Measurements from ENCODE around the gene FAM78A. TPM values are rescaled to one million over a fixed set of nuclear protein-coding genes. Genes with fewer than 3 reads are reported as not detected.
"Not testable (repeated sequence)": the region's sequence is repeated elsewhere in the genome, so short reads cannot be mapped to it uniquely, and the experiment has no call there.

FAM78A gene
- total RNA-seq, 1 experiment from 2014 or later, result 0.40 TPM

- peaks cover 8% of the 10 kb centered on the region for H3K9me3 Mint-ChIP-seq (ENCODE audit: unreplicated experiment)
- CTCF ChIA-PET, result interaction anchor here (0.9 to 2.5 kb wide), 4 partner anchors 35 to 122 kb away, joined by 3 to 7 read pairs (median 4); no protein-coding TSS in a partner anchor
- BruUV-seq (replicated peaks), result no TSS peak
- TF ChIP-seq CTCF (IDR thresholded peaks at IDR 0.05; ENCODE audit: unreplicated experiment), result no peak
- H3K27ac Mint-ChIP-seq (ENCODE audit: low read depth, unreplicated experiment), result no peak overlapping the region
- no peak overlapping the region for H3K4me3 Mint-ChIP-seq (ENCODE audit: unreplicated experiment)
- no peaks in the 10 kb centered on the region for H3K4me1 Mint-ChIP-seq (ENCODE audit: insufficient read depth, unreplicated experiment)
- H3K27me3 Mint-ChIP-seq (ENCODE audit: insufficient read depth, unreplicated experiment), result no peaks in the 10 kb centered on the region
- no peak for DNase-seq (ENCODE audit: unreplicated experiment)
- peaks cover 40% of the 10 kb centered on the region for H3K36me3 Mint-ChIP-seq (ENCODE audit: insufficient read depth, unreplicated experiment)
- POLR2A ChIA-PET, result no interaction called here
- intact Hi-C loops (cut with micrococcal nuclease), result no loop called here
Observed at GRCh38 chr9:131214876-131215275, 61.4 kb downstream of the FAM78A start.

- Mint-ChIP-seq H3K27ac (ENCODE audit: low read depth, unreplicated experiment) (no peak overlapping the region), H3K4me1 (ENCODE audit: insufficient read depth, unreplicated experiment) (no peaks in the 10 kb centered on the region), H3K36me3 (ENCODE audit: insufficient read depth, unreplicated experiment) (peaks cover 40% of the 10 kb centered on the region), H3K4me3 (ENCODE audit: unreplicated experiment) (no peak overlapping the region), H3K27me3 (ENCODE audit: insufficient read depth, unreplicated experiment) (no peaks in the 10 kb centered on the region), H3K9me3 (ENCODE audit: unreplicated experiment) (peaks cover 8% of the 10 kb centered on the region)
- no peak for TF ChIP-seq CTCF (IDR thresholded peaks at IDR 0.05; ENCODE audit: unreplicated experiment)
- DNase-seq (ENCODE audit: unreplicated experiment), result no peak
- BruUV-seq (replicated peaks), result no TSS peak
- CTCF ChIA-PET, result interaction anchor here (0.9 to 2.5 kb wide), 3 partner anchors 35 to 123 kb away, joined by 4 to 7 read pairs (median 4); no protein-coding TSS in a partner anchor
- intact Hi-C loops (cut with micrococcal nuclease), result no loop called here
- POLR2A ChIA-PET, result no interaction called here
Observed at GRCh38 chr9:131214286-131214856, 61.9 kb downstream of the FAM78A start.

- H3K27me3 Mint-ChIP-seq (ENCODE audit: insufficient read depth, unreplicated experiment); DNase-seq (ENCODE audit: unreplicated experiment); POLR2A ChIA-PET; H3K4me1 Mint-ChIP-seq (ENCODE audit: insufficient read depth, unreplicated experiment); H3K9me3 Mint-ChIP-seq (ENCODE audit: unreplicated experiment); intact Hi-C loops (cut with micrococcal nuclease); H3K4me3 Mint-ChIP-seq (ENCODE audit: unreplicated experiment); BruUV-seq (replicated peaks); H3K27ac Mint-ChIP-seq (ENCODE audit: low read depth, unreplicated experiment): not testable (repeated sequence)
- CTCF ChIA-PET, result interaction anchor here (0.6 to 1.3 kb wide), 2 partner anchors 34 to 211 kb away, joined by 3 to 4 read pairs; no protein-coding TSS in a partner anchor
- peaks cover 53% of the 10 kb centered on the region for H3K36me3 Mint-ChIP-seq (ENCODE audit: insufficient read depth, unreplicated experiment)
Observed at GRCh38 chr9:131211920-131212319, 64.4 kb downstream of the FAM78A start.

Other genes with a start within 250 kb of the FAM78A start
- gene AIF1L, start 180.0 kb downstream of the FAM78A start, total RNA-seq (2022), result 2.6 and 4.1 TPM in 2 replicates
- gene NUP214, start 150.9 kb downstream of the FAM78A start, total RNA-seq (2022), result 41.8 and 46.9 TPM in 2 replicates
- gene PLPP7, start 13.2 kb upstream of the FAM78A start, total RNA-seq (2022), result not detected in 2 replicates
- 173 and 186 TPM in 2 replicates for gene PRRC2B, start 117.6 kb upstream of the FAM78A start, total RNA-seq (2022)
- 19.7 and 24.5 TPM in 2 replicates for gene POMT1, start 226.4 kb upstream of the FAM78A start, total RNA-seq (2022)

All from MCF 10A (cell line).